Activated CD4-positive, alpha-beta T cell treated with anti-CD3 and anti-CD28 coated beads, Interleukin-2, Interleukin-6, amounts not matched to agents 100 ng/mL and 50 ng/mL, durations not matched to agents 16 hours and 8 hours (primary cell): ENCODE measurements around the gene PRKAR1B.
"Not testable (repeated sequence)": the region's sequence is repeated elsewhere in the genome, so short reads cannot be mapped to it uniquely, and the experiment has no call there.

Source experiments
- DNase-seq: peaks from one replicate; pipeline ENCODE4 v3.0.0-alpha.2; 2020

PRKAR1B gene

GRCh38 chr7:756928-757560 lies 30.0 kb upstream of the PRKAR1B start:
- no peak for DNase-seq

GRCh38 chr7:756231-756927 lies 29.3 kb upstream of the PRKAR1B start:
- no peak for DNase-seq

GRCh38 chr7:755413-755805 lies 28.3 kb upstream of the PRKAR1B start:
- no peak for DNase-seq

GRCh38 chr7:754531-755412 lies 27.7 kb upstream of the PRKAR1B start:
- DNase-seq = no peak

- DNase-seq = no peak
Measured at GRCh38 chr7:753190-753589, 26.1 kb upstream of the PRKAR1B start.

- DNase-seq = not testable (repeated sequence)
Measured at GRCh38 chr7:752256-752655, 25.2 kb upstream of the PRKAR1B start.

GRCh38 chr7:751826-752225 lies 24.7 kb upstream of the PRKAR1B start:
- DNase-seq = no peak

- DNase-seq = no peak
Measured at GRCh38 chr7:750111-750905, 23.2 kb upstream of the PRKAR1B start.

- DNase-seq = no peak
Measured at GRCh38 chr7:749140-749551, 22.1 kb upstream of the PRKAR1B start.

GRCh38 chr7:748446-748845 lies 21.4 kb upstream of the PRKAR1B start:
- no peak for DNase-seq

- DNase-seq = no peak
Measured at GRCh38 chr7:747186-747585, 20.1 kb upstream of the PRKAR1B start.

GRCh38 chr7:746155-747061 lies 19.3 kb upstream of the PRKAR1B start:
- DNase-seq = no peak

- DNase-seq = no peak
Measured at GRCh38 chr7:745431-746154, 18.5 kb upstream of the PRKAR1B start.

- DNase-seq = no peak
Measured at GRCh38 chr7:744854-745430, 17.9 kb upstream of the PRKAR1B start.

GRCh38 chr7:744128-744520 lies 17.0 kb upstream of the PRKAR1B start:
- DNase-seq = not testable (repeated sequence)

GRCh38 chr7:743341-744127 lies 16.5 kb upstream of the PRKAR1B start:
- DNase-seq = not testable (repeated sequence)

GRCh38 chr7:742791-743190 lies 15.7 kb upstream of the PRKAR1B start:
- DNase-seq = no peak

- no peak for DNase-seq
Measured at GRCh38 chr7:741850-742249, 14.8 kb upstream of the PRKAR1B start.

- DNase-seq = no peak
Measured at GRCh38 chr7:741191-741671, 14.2 kb upstream of the PRKAR1B start.
